Hematopoietic multipotent progenitor cell treated with erythropoietin and hydrocortisone succinate and interleukin-3 and kit ligand, for 17 days (in vitro differentiated cells): ENCODE measurements around the gene SKIC2.
"Not testable (repeated sequence)": the region's sequence is repeated elsewhere in the genome, so short reads cannot be mapped to it uniquely, and the experiment has no call there.

Experiments
- DNase-seq: peaks from one replicate; pipeline ENCODE4 v3.0.0-alpha.2; 2015; ENCODE audit warnings: low spot score

SKIC2 gene

GRCh38 chr6:31969712-31970603 is 11.0 kb downstream of the SKIC2 start:
- DNase-seq = no peak

DNA sequence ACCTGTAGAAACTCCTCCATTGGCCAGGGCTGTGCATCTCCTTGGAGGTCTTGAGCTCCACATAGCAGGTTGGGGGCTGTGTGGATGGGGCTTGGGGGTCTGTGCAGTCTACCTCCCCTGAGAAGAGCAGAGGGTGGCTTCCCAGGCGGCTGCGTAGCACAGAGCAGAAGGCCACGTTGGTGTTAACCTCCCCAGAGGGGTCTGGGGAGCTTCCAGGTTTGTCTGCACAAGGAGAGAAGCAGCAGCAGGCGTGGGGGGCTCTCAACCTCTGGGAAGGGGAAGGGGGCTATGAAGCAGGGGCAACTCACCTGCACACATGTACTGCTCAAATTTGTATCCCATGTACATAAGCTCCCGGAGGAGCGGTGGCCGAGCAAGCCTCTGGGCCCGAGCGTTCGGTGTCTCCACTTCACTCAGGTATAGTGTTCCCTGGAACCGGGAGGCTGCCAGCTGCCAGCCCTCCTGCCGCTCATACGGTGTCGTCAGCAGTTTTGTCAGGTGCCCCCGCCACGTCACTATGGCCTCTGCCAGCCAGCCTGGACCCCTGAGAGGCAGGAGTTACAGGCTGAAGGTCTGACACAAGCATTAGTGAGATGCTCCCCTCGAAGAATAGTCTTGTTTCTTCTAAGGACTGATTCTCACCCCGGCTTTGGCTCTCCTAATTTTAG is 11.8 kb downstream of the SKIC2 start:
- no peak for DNase-seq

DNA sequence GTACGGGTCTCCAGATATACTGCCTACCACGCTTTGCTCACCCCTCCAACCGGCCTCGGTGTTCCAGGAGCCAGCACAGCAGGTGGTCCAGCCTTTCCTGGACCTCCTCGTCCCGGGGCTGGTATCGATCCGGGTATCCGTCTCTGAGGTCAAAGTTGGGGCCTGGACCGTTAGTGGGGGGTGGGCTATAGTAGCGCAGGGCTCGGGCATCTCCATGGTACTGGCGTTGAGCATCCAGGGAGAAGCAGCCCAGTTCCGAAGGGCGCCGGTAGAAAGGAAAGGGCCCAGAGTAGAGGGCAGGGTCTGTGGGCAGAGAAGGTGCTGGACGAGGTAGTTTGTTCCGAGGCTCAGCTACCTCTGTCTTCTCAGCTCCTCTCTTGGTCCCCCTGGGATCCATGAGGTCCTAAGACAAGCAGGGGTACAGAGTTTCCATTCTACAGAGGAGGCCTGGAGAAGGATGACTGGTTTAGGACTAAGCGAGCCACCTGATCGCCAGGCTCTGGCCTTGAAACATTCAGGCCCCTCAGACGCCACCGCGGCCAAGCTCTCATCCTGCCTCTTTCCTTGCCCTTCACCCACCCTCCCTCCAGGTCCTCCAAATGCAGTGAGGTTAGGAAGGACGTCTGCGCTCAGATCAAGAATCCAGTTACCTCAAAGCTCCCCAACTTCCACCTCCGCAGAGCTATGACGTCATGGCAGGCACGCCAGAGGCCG is 12.5 kb downstream of the SKIC2 start:
- no peak for DNase-seq

GRCh38 chr6:31971993-31972708 is 13.2 kb downstream of the SKIC2 start, which contains the start of gene DXO:
DXO (minus strand) TSS chr6:31972138; CDS start chr6:31971675, 463 bp downstream.
- peak; percentile 98 for DNase-seq

DNA sequence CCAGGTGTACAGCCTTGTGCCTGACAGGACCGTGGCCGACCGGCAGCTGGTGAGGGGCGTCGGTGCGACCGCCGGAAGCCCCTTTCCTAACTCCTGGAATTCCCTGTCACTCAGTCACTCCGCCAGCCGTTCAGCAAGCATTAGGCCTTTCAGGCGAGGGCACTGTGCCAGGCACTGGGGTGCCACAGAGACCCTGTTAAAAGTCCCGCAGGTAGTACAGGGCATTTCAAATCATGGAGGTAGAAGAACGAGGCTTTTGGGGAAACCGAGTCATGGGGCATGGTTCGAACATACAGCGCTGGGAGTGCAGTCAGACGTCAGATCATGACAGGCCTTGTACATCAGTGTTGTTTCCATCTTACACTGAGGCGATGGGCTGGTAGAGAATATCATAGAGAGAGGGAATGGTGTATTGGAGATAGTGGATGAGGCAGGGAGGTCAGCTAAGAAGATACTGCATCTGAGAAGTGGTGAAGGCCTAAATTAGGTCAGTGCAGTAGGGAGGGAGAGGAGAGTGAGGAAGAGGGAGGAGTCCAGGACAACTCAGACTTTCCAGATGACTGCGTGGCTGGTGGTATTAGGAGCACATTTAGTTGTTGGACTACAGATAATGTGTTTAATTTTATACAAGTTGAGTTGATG is 13.9 kb downstream of the SKIC2 start:
- no peak for DNase-seq

DNA sequence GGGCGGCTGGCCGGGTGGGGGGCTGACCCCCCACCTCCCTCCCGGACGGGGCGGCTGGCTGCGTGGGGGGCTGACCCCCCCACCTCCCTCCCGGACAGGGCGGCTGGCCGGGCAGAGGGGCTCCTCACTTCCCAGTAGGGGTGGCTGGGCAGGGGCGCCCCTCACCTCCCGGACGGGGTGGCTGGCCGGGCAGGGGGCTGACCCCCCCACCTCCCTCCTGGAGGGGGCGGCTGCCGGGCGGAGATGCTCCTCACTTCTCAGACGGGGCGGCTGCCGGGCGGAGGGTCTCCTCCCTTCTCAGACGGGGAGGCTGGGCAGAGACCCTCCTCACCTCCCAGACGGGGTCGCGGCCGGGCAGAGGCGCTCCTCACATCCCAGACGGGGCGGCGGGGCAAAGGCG is 17.1 kb downstream of the SKIC2 start:
- not testable (repeated sequence) for DNase-seq

GRCh38 chr6:31977816-31978431 is 18.9 kb downstream of the SKIC2 start:
- DNase-seq = no peak

GRCh38 chr6:31978831-31979230 is 19.9 kb downstream of the SKIC2 start:
- DNase-seq = no peak

DNA sequence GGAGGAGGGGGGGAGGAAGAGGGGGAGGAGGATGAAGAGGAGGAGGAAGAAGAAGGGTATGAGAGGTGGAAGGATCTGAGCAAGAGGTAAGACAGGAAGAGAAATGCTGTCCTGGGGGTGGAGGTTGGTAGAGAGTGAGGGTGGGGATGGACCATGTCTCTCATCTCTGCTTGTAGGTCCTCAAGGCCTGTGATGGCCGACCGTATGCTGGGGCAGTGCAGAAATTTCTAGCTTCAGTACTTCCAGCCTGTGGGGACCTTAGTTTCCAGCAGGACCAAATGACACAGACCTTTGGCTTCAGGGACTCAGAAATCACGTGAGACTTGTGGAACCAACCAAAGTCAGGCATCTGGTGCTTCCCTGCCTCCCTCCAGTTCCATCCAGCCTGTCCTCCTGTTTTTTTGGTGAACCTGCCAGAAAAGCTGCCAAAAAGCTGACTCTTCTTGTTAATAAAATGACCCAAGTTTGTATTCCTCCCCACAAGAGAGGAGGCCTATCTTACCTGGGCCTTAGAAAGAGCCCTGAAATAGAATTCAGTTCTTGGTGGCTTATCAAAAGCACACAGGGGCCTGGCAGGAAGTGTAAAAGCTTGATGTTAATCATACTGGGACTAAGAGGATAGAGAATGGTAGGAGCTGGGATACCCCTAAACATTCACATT is 20.4 kb downstream of the SKIC2 start:
- DNase-seq = no peak

DNA sequence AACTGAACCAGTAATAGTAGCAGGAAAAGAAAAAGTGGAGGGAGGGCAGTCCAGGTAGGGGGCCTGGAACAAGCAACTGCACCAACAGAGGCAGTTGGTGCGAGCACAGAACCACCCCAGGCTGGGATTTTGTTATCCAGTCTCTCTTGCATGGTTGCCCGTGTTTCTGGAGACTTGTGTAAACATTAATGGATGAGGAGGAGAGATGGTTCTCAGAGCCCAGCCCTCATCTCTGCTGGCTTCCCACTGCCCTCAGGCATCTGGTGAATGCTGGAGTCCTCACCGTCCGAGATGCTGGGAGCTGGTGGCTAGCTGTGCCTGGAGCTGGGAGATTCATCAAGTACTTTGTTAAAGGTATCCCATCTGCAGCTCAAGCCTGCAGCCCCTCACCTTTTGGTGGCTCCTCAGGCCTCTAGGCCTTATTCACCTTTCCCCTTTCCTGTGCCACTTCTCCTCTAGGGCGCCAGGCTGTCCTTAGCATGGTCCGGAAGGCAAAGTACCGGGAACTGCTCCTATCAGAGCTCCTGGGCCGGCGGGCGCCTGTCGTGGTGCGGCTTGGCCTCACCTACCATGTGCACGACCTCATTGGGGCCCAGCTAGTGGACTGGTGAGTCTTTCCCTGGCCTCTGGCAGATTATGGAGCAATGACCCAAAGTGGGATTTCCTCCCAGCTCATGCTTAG is 21.4 kb downstream of the SKIC2 start:
- DNase-seq = not testable (repeated sequence)

- DNase-seq = not testable (repeated sequence)
Measured at GRCh38 chr6:31980998-31981397, 22.0 kb downstream of the SKIC2 start.

- not testable (repeated sequence) for DNase-seq
Measured at GRCh38 chr6:31981744-31982143, 22.8 kb downstream of the SKIC2 start, which contains the start of gene C4A. C4A (plus strand) TSS chr6:31982057; CDS start chr6:31982108, 51 bp downstream.

DNA sequence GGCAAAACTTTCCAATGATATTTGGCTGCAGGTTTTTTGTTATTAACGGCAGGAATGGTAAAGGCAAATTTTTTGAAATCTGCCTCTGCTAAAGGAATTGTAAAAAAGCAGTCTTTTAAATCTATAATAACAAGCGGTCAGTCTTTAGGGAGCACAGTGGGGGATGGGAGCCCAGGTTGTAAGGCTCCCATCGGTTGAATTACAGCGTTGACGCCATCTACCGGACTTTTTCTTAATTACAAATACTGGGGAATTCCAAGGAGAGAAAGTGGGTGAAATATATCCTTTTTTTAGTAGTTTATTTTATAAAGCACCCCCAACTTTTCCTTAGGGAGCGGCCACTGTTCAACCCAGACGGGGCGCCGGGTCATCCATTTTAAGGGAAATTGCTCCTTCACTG is 30.4 kb downstream of the SKIC2 start:
- DNase-seq = not testable (repeated sequence)

DNA sequence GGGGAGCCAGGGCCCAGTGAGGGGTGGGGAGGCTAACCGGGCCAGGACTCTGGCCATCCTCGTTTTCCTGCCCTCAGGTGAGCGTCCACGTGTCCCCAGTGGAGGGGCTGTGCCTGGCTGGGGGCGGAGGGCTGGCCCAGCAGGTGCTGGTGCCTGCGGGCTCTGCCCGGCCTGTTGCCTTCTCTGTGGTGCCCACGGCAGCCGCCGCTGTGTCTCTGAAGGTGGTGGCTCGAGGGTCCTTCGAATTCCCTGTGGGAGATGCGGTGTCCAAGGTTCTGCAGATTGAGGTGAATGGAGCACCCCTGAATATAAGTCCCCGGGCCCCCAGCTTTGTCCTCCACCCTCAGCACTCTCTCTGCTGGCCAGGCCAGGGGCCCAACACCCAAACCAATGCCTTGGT is 35.4 kb downstream of the SKIC2 start:
- not testable (repeated sequence) for DNase-seq

DNA sequence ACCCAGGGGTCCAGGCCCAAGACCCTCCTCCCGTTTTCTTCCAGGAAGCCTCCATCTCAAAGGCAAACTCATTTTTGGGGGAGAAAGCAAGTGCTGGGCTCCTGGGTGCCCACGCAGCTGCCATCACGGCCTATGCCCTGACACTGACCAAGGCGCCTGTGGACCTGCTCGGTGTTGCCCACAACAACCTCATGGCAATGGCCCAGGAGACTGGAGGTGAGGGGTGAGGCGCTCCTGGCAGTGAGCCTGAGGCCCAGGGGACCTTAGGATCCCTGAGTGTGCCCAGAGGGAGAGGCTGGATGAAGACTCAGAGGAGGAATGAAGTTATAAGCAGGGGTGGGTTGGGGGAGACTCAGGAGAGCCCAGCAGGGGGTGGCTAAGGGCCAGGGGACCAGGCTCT is 37.4 kb downstream of the SKIC2 start:
- DNase-seq = not testable (repeated sequence)

GRCh38 chr6:32002546-32003268 is 43.7 kb downstream of the SKIC2 start:
- not testable (repeated sequence) for DNase-seq

DNA sequence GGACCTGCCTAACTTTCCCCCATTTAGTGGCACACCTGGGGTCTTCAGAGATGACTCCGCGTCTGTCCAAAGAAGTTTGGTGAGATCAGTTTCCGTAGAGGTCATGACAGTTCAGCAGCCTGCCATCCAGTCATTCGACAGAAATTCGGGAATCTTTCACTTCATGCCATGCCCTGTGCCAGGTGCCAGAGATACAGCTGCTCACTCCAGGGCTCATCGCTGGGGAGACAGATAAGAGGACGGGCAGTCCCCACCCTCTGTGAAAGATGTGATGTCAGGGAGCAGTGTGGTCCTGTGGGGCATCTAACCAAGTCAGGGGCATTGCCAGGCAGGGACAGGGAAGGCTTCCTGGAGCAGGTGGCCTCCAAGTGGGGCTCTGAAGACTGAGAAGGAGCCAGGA is 44.3 kb downstream of the SKIC2 start:
- not testable (repeated sequence) for DNase-seq

DNA sequence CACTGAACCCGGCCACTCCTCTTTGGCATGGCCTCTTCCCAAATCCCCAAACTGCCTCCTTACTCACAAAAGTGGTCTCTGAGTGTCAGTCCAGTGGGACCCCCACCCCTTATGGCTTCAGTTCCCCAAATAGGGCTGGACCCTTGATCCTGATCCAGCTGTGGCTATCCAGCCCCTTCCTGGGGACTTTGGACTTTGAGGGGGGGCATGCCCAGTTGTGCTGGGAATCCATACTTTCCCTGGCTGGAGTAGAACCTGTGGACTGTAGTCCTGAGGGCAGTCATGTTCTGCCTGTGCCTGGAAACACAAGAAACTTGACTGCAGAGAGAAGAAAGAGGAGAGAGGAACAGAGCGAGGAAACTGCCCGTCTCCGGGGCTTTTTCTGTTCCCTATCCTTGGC is 45.4 kb downstream of the SKIC2 start:
- not testable (repeated sequence) for DNase-seq
